Fibroblast of skin of right biceps (primary cell): ENCODE data around the gene TFEB.
"Not testable (repeated sequence)": the region's sequence is repeated elsewhere in the genome, so short reads cannot be mapped to it uniquely, and the experiment has no call there.

Source experiments
- DNase-seq: peaks from one replicate; pipeline ENCODE4 v3.0.0-alpha.2; 2013

The TFEB gene

DNA sequence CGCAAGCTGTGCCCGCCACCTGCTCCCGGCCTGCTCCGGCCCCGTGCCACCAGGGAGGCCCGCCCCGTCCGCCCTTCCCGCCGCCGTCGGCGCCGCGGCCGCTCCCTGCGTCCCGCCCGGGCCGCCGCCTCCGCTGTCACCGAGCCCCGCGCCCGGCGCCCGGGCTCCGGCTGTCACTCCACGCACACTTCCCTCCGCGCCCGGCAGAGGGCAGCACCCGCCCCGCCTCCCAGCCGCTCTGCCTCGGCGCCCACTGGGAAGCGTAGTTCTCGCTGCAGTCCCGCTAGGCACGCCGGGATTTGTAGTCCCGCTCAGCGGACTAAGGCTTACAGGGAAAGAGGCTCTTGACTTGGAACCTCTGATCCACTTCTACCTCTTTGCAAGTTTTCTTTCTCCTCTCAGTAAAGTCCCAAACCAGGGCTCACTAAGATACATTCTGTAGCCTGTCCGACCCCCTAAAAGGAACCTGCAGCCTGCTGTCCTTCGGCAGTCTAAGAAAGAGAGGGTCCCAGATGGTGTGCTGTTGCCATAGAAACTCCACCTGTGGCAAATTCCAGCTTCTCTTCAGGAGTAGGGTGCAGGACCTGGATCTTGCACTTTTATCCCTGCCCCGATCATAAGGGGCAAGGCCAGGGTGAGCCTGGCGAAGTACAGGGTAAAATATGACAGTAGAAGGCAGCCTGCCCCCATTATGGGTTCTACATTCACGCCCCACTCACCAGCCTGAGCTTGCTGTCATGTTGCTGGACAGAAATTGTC, at the start of gene TFEB:
Gene TFEB (minus strand): TSS at position 182 of the 759 bp plus-strand sequence. CDS start 44,395 bp downstream, outside the sequence.
- peak; percentile 86 for DNase-seq

GRCh38 chr6:41784581-41785171, 49.3 kb upstream of the TFEB start:
- DNase-seq = no peak

DNA sequence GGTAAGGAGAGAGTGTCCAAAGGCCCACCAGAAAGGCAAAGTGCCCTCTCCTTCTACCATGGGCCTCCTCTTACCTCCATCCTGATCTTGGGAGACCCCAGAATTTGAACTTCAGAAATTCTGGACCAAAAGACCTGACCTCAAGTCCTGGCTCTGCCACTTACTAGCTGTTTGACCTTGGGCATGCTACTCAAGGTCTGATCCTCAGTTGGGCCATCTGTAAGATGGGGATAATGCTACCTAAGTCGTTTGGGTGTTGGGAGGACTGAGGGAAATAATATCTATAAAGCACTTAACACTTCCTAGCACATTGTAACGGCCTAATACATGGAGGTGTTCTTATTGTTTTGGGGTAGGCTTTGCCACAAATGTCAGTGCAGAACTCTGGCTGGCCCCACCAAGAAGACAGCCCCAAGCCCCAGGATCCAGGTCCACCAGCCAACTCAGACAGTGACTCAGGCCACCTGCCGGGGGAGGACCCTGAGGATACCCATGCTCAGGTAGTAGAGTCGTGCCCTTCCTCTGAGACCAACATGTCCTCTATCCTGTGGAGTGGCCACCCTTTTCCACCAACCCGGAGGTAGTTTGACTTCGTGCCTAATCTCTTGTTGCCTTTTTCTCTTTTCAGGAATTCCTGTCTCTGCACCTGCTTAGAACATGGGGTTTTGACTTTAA, 47.8 kb upstream of the TFEB start:
- DNase-seq = no peak

- no peak for DNase-seq
Measured at GRCh38 chr6:41781366-41781730, 45.9 kb upstream of the TFEB start.

GRCh38 chr6:41780551-41781365, 45.4 kb upstream of the TFEB start, which contains the start of gene PRICKLE4:
TSS of gene PRICKLE4 (plus strand) at chr6:41780782. CDS start at chr6:41783474, 2,692 bp downstream.
- DNase-seq = no peak

DNA sequence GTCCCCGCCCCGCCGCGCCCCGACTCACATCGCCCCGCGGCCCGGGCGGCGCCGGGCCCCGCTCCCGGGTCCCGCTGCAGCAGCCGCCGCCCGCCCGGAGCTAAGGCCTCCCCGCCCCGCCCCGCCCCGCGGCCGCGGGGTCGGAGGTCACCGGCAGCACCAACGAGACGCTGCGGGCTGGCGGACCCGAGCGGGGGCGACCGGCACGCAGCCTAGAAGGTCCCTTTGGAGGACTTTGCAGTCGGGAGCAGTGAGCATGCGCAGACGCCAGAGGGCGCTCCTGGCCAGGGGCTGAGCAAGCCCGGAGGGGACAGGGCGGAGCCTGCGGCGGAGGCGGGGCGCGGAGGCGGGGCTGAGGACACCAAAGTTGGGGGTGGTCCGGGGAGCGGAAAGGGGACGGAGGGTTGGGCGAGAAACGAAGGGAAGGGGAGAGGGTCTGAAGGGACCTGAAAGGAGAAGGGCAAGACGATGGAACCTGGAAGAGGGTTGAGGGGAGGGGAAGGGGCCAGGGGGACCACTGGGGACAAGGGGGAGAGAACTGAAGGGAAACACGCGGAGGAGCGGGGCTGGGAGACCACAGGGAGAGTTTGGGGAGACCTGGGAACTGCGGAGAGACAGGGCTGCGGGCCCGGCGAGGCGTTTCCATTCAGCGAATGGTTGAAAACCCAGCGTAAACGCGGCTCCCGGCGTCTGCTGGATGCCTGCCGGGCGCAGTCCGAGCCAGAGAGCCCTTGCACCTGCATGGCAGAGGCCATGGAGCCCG, 44.6 kb upstream of the TFEB start, which contains the start of gene FRS3:
Gene FRS3 (minus strand): TSS at position 113 of the 763 bp plus-strand sequence. CDS start 2,913 bp downstream, outside the sequence.
- peak; percentile 92 for DNase-seq

GRCh38 chr6:41779336-41779735, 43.9 kb upstream of the TFEB start:
- DNase-seq = no peak

DNA sequence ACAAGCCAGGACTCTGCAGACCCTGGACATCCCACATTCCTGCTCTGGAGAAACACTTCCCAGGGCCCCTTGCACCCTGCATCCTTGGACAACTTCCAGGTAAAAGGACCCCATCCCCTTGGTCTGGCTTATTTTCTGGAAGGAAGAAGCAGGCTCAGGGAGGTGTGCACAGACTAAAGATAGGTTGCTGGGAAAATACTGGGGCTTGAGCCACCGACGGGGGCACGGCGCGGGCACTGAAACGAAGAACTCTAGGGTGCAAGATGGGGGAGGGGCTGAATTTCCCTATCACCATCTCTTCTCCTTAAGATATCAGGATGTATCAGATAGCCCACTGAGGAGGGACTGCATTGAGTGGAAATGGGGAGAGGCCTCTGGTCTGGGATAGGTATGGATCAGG, 43.5 kb upstream of the TFEB start:
- DNase-seq = no peak

DNA sequence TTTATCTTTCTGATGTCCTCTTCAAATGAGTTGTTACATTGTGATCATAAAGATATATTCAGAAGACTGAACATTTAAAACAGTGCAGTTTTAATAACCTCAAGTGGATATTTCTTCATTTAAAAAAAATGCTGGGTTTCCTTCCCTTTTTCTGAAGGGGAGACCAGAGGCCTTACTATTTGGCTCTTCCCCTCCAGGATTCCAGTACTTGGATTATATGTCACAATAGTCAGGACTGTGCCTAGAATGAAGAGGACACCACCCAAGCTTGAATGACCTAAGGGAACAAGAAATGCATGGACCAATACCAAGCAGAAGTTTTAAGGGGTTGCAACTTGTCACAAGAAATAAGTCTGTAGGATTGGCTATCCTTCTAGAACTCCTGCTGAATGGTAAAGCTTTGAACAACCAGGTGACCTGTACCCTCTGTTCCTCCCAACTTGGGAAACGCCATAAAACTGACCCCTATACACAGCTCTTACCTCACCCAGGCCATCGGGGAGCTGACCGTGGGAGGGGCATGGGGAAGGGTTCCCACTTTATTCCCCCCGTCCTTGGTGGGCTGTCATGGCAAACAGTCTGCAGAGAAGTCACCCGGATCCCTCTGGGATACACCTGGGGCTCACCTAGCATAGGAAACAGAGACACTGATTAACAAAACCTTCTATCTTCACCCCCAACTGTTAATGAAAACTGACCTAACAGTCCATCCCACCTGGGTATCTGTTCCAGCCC, 42.3 kb upstream of the TFEB start:
- DNase-seq = no peak

- no peak for DNase-seq
Measured at GRCh38 chr6:41775293-41775882, 40.0 kb upstream of the TFEB start.

DNA sequence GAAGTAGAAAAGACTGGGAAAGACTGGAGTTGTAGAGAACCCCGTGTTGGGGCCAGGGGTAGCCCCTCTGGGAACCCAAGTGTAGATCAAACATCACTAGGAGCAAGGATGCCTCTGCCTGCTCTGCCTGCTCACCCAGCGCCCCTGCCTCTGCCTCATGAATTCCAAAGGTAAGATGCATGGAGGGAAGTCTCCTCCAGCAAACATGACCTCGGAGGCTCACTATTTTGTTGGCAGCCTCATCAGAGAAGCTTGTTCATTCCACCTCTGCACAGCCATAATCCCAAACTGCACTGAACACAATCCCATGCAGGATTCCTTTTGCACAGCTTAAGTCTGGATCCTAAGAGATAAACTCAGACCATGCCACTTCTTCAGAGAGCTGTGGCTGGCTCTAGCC, 39.4 kb upstream of the TFEB start:
- DNase-seq = no peak

DNA sequence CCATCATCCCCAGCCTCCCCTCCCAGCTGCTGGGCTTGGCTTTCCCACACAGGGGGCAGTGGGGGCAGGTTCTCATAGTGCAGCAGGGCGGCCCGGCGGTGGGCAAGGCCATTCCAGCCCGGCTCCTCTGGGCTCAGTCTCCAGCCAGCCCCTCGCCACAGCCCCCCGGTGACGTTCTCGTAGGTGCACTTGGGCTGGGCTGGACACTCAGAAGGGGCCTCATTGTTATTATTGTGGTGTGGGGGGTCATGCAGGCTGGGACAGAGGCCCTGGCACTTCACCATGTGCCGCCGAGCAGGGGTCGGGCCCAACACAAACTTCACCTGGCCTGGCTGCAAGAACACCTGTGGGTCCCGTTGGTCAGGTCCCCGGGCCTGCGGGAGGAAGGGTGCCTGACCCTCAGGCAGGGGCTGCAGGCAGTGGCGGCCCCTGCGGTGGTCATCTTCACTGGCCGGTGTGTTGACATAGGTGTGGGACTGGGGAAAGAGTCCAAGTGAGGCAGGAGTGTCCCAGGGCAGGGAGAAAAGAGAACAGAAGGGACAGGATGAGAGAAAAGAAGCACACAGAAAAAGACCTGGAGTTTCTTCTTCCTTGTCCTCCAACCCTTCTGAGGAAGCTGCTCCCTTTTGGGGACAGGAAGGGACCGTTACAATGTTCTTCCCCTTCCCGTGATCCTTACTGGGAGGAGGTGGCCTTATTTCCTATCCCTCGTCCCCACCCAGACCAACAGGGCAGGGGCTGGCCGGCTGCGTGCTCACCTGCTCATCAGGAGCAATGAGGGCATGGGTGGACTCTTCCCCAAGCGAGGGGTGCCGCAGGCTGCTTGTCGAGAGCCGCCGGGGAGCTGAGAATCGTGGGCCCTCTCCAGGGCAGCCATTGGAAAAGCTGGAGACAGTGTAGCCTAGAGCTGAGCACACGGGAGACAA, 35.9 kb upstream of the TFEB start:
- no peak for DNase-seq

DNA sequence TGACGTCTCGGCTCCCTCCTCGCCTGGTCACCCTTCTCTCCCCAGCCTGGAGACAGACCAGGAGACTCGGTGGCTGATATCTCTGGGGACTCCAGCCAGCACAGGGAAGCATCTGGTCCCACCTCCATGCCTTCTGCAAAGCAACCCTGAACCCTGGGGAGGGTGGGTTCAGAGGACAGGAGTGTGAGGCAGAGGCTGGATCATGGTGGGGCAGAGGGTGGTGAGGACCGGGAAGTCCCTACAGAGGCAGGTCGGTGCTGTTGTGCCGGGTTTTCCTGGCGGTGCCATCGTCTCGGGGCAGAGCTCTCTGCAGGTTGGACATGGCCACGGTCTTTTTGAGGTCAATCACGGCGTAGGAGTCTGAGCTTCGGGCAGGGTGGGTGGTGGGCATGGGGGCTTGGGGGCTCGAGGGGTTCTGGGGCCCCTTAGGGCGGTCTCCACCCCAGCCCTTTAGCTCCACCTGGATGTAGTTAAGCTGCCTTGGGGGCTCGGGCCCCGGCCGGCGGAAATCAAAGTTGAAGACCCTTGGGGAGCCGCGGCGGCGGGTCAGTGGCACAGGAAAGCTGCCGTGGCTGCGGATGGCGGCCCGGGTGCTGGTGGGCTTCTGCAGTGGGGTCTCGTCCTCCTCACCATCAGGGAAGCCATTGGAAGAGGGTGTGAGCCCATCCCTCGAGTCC, 35.1 kb upstream of the TFEB start:
- DNase-seq = no peak

DNA sequence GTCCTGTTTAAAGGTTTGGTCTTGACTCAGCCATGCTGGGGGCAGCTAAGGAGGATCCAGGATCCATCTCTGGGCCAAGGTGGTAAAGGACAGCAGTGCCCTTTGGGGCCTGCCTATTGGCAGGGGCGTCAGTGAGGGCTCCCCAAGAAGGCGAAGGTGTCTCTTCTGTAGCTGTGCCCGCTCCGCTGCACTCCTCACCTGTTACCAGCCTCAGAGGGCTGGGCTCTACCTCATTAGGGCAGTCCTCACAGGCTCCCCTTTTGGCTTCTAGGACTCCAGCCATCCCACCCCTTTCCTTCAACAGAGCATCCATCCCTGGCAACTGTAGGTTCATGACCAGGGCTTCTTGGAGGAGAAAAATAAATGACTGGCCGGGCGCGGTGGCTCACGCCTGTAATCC, 34.0 kb upstream of the TFEB start:
- DNase-seq = no peak

GRCh38 chr6:41768545-41769308, 33.3 kb upstream of the TFEB start:
- no peak for DNase-seq

DNA sequence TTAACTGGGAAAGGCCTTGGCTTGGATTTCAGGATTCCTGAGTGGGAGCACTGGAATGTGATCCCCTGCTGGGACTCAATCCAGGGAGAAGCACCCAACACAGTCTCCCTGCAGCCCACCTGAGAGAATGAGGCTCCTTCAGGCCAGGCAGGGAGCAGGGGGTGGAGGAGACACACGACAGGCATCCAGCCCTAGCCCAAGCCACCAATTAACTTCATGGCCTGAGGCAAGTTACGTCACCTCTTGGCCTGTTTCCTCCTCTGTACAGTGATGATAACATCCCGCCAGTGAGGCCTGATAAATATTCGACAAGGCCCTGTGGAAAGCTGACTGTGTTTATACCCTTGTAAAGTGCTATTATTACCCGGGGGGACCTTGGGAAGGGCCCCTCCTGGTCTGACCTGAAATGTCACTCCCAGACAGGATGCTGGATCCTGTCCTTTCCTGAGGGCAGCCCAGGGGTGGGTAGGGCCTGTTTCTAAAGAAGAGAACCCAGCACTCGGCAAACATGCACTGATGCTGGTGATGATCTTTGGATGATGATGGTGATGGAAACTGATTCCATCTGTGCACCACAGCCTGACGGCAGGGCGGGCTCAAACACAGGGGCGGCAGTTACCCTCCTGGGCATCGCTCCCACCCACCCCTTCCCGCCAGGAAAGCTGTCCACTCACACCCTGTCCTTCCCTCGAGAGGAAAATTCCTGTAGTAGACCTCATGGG, 31.9 kb upstream of the TFEB start:
- DNase-seq = peak; percentile 67

DNA sequence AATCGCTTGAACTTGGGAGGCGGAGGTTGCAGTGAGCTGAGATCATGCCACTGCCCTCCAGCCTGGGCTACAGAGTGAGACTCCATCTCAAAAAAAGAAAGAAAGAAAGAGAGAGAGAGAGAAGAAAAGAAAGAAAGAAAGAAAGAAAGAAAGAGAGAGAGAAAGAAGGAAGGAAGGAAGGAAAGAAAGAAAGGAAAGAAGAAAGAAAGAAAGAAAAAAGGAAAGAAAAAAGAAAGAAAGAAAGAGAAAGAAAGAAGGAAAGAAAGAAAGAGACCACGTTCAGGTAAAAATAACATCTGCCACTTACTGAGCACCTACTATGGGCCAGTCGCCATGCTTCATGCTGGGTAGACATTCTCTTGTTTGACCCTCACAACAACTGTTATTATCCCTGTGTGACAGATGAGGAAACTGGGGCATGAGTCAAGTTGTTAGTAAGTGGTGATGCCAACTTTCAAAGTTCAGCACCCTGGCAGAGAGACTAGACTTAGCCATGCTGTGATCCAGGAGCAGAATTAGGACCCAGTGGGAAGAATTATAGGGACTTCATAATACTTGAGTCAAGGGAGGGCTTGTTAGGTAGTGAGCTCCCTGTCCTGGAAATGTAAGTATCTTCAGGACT, 30.7 kb upstream of the TFEB start:
- not testable (repeated sequence) for DNase-seq
